Epidermal melanocyte (primary cell): ENCODE measurements around the gene SLC5A6.
"Not testable (repeated sequence)": the region's sequence is repeated elsewhere in the genome, so short reads cannot be mapped to it uniquely, and the experiment has no call there.

Experiments
- DNase-seq: peaks from one replicate; pipeline ENCODE4 v3.0.0; 2011; ENCODE audit warnings: low spot score; ENCODE audit not compliant: insufficient read length

Gene SLC5A6

DNA sequence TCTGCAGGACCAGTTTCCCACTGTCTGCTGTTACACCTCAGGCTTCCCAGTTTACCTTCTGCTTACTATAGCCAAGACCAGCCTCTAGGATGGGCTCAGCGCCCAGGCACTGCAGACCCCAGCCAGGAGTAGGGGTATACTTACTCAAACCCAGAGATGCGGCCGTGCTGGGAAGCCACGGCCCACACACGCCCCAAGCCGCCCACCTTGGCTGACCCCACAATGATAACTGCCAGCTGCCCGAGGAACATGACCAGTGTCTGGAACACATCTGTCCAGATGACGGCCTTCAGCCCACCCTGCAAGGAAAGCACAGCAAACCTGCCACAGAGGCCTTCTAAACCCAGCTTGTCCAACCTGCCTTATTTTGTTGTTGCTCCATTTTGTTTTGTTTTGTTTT is 6.9 kb downstream of the SLC5A6 start:
- DNase-seq: no peak

DNA sequence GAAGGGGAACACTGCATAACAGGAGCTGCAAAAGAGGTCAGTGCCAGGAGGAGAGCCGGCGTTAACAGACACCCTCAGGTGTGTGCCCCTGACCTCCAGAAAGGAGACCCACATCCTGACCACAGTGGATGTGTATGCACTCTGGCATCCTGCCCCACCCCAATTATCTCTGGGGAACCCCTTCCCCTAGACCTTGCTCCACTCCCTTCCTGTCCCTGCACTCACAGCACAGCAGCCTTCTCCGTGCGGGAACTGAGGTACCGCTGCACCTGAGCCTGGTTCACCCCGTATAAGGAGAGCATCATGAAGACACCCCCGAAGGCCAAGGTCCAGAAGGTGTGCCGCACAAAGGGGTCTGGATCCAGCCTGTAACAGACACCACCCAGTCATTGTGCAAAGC is 7.5 kb downstream of the SLC5A6 start:
- DNase-seq: no peak

DNA sequence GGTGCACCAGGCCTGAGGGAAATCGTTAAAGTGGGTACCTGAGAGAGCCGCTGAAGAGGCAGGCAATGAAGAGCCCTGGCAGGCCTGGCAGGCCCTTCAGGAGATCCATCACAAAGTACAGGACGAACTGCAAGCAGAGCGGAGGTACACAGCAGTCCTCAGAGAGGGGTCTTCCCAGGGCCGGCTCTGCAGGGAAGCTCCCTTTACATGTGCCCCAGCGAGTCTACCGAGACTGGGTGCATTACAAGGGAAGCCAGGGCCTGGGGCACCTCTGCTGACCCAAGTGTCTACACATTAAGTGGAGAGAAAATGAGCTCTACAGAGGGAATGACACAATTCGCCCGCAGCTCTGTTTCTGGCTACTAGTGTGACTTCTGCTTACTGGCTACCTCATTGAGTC is 8.3 kb downstream of the SLC5A6 start:
- DNase-seq: no peak

DNA sequence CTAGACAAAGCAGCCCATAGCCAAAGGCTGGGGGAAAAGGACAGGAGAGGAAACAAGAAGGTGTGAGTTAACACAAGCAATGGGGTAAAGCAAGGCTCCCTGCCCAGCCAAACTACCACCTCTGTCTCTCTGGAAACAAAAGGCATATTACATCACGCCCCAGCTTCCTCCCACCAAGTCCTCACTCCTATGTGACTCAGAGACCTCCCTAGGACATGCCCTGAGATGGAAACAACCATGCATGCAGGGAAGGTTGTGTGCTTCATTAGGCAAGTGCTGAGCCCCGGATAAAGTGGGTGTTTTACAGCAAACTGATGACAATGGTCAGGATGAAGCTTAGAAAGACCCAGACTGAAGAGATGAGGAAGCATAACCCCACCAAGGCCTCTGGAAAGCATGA is 9.2 kb downstream of the SLC5A6 start:
- DNase-seq: no peak

DNA sequence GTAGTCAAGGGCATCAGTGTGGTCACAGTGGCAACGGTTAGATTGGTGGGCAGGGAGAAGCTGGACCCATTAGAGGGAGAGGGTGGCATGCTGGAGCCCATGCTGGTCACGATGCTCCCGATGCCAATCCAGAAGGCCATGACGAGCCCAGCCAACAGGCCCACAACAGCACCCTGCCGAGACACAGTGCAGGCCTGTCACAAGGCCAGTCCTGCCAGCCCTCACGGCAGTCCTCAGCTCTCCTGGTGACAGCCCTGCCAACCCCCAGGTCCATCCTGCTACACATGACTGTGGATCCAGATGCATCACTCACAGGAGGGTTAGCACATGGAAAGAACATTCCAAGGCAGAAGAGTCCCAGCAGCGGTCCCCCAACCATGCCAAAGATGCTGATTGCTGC is 10.4 kb downstream of the SLC5A6 start:
- no peak for DNase-seq

DNA sequence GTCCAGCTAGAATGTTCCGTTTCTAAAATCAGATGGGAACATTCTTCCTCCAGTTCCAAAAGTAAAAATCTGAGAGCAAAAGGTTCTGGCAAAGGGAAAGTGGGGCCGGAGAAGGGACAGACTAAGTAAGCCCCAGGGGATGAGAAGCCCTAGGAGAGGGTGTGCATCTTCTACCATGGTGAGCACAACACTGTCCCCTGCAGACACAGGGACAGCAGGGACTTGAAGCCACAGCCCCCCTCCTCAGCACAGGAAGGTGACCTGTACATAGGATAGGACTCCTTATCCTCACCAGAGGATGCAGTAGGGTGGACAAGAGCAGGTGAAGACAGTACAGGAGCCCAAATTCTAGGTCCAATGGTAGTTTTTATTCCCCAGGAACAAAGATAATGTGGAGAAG is 12.8 kb downstream of the SLC5A6 start:
- no peak for DNase-seq

DNA sequence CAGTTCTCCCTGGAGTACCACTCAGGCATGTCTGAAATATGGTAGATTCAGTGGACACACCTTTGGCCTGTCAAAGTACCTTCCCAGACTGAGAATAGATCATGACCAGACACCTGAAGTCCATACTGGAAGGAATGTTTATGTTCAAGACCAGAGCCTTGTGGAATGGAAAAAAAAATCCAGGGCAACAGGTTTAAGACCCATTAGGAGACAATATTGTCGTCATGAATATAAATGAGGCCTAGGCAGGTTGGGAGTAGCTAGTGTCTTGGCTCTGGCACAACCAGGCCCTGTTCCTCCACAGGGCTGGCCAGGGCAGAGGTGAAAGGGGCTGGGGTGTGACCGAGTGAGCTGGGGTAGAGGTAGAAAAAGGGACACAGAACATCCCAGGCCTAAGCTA is 13.4 kb downstream of the SLC5A6 start:
- DNase-seq: no peak

DNA sequence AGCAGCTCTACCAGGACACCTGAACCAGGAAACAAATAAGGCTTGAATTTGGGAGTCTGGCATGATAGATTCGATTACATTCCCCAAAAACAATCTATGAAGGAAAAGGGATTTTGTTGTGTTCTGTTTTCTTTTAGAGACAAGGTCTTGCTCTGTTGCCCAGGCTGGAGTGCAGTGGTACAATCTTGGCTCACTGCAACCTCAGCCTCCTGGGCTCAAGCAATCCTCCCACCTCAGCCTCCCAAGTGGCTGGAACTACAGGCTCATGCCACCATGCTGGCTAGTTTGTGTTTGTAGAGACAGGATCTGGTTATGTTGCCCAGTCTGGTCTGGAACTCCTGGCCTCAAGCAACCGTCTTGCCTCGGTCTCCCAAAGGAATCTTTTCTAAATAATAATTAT is 14.0 kb downstream of the SLC5A6 start:
- DNase-seq: not testable (repeated sequence)

DNA sequence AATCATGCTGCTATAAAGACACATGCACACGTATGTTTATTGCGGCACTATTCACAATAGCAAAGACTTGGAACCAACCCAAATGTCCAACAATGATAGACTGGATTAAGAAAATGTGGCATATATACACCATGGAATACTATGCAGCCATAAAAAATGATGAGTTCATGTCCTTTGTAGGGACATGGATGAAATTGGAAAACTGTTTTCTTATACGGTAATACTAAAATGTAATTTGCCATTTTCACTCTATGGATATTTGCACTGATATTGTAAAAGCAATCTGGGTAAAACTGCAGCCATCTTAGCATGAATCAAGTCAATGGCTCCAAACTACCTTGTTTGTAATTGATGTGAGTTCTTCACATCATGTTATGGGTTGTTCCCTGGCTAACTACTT is 16.3 kb downstream of the SLC5A6 start:
- not testable (repeated sequence) for DNase-seq

DNA sequence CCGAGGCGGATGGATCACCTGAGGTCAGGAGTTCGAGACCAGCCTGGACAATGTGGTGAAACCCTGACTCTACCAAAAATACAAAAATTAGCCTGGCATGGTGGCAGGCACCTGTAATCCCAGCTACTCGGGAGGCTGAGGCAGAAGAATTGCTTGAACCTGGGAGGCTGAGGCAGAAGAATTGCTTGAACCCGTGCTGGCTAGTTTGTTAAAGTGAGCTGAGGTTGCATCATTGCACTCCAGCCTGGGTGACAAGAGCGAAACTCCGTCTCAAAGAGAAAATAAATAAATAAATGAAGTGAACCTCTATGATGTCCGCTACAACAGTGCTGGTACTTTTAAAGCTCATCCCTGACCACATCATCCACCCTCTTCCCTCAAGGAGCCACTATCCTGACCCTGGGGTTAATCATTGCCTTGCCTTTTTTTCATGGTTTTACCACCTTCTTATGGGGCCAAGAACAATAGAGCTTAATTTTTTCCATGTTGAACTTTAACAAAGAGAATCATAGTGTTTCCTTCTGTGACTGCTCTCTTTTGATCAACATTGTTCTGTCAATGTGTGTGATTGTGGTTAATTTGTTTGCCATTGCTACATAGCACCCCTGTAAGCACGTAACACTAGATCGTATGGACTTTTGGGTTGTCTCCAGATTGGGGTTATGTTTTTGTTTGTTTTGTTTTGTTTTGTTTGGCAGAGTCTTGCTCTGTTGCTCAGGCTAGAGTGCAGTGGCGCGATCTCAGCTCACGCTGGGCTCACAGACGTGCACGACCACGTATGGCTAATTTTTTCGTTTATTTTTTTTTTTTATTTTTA is 17.3 kb downstream of the SLC5A6 start:
- no peak for DNase-seq

DNA sequence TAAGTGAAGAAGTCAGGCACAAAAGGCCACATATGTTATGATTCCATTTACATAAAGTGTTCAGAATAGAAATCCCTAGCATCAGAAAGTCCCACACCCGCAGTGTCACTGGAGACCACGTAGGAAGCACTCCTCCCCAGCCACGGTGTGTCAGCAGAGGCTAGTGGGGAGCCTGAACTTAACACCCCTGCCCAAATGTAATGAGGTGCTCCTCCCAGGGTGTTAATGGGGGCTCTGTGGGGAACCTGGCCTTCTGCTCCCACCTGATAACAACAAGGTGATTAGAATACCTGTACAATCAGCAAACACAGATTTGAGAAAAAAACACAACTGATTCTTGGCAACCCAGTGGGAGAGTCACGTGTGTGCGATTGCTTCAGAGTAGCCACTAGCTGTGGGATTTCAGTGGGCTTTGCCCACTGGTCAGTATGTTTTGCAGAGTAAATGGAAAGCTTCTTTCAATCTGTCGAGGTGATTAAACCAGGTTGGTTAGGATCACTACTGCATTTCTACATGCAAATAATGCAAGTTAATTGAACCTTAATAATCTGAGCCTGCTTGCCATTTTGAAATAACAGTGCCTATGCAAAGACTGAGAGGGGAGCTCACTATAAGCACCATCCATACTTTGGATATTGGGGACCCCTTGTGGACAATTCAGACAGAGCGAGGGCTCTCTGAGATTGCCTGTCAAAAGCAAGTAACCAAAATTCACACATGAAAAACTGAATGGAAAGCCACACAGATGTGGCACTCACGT is 20.8 kb downstream of the SLC5A6 start:
- no peak for DNase-seq

DNA sequence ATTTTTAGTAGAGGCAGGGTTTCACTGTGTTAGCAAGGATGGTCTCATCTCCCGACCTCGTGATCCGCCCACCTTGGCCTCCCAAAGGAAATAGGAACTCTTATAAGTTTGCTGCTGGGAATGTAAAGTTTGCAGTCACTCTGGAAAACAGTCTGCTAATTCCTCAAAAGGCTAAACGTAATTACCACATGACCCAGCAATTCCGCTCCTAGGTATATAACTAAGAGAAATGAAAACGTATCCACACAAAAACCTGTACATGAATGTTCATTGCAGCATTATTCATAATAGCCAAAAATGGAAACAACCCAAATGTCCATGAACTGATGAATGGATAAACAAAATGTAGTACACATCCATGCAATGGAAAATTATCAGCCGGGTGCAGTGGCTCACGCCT is 22.1 kb downstream of the SLC5A6 start:
- DNase-seq: no peak

DNA sequence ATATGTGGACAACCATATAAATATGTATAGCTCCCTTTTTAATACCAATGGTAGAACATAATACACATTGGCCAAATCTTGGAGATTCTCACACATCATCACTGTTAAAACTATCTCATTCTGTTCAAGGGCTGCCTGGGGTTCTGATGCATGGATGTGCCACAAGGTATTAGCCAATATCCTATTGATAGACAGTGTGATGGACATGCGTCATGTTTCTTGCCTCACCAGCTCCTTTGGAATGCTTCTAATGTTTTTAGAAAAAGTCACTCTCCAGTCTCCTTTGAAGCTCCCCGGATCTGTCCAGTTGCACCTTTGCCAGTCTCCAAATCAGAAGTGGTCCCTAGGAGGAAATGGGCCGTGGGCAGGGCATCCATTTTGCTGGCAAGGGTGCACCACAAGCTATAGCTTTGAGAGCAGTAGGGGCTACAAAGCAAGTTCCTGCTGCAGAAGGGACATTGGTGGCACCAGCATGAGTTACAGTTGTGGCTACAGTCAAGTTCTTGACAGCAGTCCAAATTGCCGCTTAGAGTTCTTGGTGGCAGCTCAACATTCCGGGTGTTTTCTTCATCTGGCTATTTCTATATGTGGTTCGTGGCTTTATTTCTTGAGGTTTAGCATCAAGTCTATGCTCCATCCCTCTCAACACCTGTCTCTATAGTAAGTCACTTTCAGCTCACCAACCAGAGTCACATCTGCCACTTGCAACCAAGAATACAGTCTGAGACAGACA is 25.3 kb downstream of the SLC5A6 start:
- DNase-seq: no peak

DNA sequence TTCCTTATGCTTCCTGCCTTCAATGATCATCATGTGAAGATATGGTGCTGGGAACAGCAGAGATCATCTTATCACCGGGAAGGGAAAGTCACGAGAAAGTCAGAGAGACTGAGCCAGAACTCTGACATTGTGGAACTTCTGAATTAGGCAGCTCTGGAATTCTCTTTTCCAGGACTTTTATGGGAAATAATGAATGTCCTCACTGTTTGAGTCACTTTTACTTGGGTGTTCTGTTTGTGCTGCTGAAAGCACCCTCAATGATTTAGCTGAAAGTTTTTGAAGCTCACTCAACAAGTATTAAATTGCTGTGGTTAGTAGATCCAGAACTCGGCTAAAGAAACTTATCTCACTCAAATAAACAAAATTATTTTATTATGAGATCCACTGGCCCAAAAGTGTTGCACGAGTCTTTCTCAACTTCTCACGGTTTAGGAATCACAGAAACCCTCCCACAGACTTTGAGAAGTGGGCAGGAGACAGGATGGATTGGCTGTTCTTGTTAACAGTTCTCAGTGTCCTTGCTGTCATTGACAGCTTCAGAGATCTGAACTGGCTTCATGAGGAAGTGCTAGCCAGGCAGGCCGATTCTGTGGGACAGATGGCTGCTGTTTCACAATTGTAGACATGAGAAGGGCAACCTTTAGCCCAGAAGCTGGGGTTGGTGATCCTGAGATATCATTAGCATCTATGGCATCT is 26.6 kb downstream of the SLC5A6 start:
- DNase-seq: no peak

DNA sequence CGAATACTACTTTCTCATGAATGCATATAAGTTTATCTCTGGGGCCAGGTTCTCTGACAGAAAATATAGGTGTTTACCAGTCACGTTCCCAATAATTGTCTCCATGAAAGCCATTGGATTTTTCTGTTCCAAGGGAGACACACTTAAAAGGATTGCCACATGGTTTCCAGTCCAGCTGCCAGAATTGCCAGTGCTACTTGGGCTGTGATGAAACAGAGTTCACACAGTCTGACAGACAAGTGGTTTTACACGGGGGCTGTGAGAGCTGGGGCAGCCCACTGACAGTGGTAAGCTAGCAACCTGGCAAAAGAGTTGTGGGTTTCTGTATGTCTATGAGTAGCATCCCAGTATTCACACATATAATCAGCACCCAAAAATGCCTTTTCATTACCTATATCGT is 28.0 kb downstream of the SLC5A6 start:
- DNase-seq: no peak

DNA sequence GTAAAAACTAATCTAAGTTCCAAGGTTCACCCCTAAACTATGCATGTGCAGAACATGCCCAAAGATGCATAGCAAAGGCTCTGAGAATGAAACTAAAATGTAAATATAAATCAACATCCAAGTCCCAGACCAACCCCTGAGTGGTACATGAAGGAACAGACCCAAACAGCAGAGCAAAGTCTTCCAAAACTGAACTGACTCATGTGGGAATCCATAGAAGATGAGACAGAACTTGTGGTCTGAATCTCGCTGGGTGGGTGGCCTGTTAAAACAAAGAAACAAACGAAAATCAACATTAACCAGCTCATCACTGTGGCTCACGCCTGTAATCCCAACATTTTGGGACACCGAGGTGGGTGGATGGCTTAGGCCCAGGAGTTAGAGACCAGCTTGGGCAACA is 29.7 kb downstream of the SLC5A6 start:
- no peak for DNase-seq

DNA sequence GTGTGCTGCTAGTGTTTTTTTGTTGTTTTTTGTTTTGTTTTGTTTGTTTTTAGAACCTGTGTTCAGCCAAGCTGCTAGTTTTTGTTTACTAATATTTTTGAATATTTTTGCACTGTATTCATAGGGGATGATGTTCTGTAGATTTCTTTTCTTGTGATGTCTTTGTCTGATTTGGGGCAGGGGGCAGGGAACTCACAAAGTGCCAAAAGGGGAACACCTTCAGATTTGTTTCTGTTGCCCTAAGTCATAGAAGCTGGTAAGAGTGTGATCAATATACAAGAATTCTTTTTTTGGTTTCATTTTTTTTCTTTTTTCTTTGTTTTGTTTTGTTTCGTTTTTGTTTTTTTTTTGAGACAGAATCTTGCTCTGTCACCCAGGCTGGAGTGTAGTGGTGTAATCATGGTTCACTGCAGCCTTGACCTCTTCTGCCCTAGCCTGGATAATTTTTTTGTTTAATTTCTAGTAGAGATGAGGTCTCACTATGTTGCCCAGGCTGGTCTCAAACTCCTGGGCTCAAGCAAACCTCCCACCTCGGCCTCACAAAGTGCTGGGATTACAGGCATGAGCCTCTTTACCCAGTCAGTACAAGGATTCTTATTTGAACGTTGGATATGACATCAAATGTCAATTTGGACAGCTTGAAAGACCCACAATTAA is 32.6 kb downstream of the SLC5A6 start:
- no peak for DNase-seq

DNA sequence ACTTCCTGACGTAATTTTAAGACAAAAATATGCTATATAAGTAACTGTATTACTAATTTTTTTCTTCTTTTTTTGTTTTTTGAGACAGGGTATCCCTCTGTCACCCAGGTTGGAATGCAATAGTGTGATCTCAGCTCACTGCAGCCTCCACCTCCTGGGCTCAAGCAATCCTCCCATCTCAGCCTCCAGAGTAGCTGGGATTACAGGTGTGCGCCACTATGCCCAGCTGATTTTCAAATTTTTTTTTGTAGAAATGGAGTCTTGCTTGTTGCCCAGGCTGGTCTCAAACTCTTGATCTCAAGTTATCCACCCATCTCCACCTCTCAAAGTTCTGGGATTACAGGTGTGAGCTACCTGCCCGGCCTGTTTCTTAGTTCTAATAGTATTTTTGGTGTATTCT is 33.6 kb downstream of the SLC5A6 start:
- no peak for DNase-seq

DNA sequence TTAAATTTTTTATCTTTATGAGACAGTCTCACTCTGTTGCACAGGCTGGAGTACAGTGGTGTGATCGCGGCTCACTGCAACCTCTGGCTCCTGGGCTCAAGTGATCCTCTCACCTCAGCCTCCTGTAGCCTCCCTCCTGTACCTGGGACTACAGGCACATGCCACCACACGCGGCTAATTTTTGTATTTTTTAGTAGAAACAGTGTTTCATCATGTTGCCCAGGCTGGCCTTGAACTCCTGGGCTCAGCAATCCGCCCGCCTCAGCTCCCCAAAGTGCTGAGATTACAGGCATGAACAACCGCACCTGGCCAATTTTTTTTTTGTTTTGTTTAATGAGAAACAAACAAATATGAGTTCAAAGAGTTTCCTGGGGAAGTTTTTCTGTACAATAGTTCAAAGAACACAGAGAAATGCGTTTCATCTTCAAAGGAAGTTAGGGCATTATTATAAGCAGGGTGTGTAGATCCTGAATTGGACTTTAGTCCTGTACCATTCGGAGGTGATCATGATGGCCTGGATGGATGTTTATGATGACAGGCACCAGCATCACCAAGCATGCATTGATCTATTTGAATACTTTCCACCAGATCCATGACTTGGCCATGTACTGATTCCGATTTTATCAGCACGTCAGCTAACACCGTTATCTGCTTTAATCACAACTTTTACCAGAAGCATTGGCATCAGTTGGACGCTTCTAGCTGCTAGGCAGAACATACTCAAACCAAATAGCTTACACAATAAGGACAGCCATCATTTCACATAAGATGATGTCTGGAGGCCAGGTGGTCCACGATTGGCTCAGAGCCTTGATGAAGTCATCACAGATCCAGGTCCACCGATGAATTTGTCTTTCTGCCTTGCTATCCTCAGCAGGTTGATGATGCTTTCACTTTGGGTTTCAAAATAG is 34.4 kb downstream of the SLC5A6 start:
- DNase-seq: no peak

DNA sequence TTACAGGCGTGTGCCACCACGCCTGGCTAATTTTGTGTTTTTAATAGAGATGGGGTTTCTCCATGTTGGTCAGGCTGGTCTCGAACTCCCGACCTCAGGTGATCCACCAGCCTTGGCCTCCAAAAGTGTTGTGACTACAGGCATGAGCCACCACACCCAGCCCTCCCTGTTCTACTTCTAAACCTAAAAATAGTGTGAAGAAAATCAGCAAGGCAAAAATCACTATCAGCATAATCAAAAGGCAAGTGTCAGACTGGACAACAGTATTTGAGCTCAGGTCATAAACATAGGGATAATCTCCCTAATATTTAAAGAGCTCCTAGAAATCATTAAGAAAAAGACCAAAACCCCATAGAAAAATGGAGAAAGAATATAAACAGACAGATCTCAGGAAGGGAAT is 36.3 kb downstream of the SLC5A6 start:
- not testable (repeated sequence) for DNase-seq
